Body of pancreas (tissue), 4 donors: Measurements from ENCODE around the gene STARD8.

Experiments
- POLR2A ChIP-seq, 3 donors: fragments of 450-650 bp; IDR thresholded peaks; one replicate each; pipeline ENCODE4 v1.6.1; 2016; ENCODE audit warnings: antibody characterized with exemption in 3 of 3, mild to moderate bottlenecking in 2 of 3
- TF ChIP-seq, protein P1 (sequence below), 7 experiments: fragments of 450-650 bp in 4 of 7; fragments of 200-600 bp in 3 of 7; sonication (generic) in 3 of 7; IDR thresholded peaks; one replicate each; pipeline ENCODE4 v1.5.1; 2016 to 2019; ENCODE audit warnings: antibody characterized with exemption in 7 of 7

DNA sequence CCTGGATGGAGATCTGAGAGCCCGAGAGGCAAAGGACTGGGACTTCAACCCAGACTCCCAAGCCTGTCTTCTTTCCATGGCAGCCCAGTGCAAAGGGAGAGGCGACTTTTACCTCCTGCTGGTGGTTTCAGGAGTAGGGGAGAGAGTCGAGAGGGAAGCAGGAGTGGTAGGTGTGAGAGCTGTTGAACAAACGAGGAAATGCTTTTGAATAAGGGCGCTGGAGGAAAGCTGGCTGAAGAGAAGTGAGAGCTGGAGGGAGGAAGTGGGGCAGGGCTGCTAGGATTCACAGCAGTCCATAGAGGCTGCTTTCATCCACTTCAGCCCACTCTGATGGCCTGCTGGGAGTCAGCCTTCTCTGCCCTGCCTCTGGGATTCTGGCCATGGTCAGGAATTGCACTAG, 99.5 kb downstream of the STARD8 start:
- TF ChIP-seq, protein P1, sequence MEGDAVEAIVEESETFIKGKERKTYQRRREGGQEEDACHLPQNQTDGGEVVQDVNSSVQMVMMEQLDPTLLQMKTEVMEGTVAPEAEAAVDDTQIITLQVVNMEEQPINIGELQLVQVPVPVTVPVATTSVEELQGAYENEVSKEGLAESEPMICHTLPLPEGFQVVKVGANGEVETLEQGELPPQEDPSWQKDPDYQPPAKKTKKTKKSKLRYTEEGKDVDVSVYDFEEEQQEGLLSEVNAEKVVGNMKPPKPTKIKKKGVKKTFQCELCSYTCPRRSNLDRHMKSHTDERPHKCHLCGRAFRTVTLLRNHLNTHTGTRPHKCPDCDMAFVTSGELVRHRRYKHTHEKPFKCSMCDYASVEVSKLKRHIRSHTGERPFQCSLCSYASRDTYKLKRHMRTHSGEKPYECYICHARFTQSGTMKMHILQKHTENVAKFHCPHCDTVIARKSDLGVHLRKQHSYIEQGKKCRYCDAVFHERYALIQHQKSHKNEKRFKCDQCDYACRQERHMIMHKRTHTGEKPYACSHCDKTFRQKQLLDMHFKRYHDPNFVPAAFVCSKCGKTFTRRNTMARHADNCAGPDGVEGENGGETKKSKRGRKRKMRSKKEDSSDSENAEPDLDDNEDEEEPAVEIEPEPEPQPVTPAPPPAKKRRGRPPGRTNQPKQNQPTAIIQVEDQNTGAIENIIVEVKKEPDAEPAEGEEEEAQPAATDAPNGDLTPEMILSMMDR (IDR thresholded peaks at IDR 0.05) = no peak
- no peak for TF ChIP-seq POLR2A (IDR thresholded peaks at IDR 0.05)
